ENCODE measurements around the gene LYZL1.

DNA sequence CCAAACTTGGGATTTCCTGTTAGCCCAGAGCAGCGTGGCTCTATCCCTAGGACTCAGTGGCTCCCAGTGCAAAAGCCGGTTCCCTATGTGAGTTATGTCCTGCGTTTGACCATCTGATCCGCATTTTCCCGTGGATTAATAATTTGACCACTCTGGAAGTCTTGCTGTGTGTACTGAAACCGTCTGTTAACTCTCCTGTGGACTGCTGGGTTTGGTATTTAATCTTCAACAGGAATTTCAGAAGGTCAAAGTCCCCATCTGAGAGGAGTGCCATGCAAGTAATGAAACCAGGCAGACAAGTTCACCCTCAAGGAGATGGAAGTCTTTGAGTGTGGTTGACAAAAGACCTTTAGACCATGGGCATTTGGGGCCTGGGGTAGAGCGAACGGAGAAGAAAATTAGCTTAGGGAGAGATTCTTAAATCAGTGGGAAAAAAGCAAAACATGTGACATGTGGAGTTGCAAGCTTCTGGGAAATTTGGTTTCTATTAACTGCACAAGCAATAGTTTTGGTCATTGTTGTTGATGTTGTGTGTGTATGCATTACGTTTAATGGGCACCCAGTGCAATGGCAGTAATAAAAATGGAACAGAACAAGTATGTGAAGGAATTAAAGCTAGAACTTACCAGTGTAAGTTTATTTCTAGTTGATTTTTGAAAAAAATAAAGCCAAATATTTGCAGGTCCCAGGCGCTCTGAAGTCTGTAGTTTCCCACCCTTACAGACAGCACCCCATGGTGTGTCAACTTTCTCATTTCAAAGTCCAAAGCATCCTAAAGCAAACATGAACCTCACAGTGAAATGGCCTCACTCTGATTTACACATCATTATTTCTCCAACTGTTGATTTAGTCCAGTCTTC, 38.2 kb downstream of the LYZL1 start:
- TF ChIP-seq, protein P1, sequence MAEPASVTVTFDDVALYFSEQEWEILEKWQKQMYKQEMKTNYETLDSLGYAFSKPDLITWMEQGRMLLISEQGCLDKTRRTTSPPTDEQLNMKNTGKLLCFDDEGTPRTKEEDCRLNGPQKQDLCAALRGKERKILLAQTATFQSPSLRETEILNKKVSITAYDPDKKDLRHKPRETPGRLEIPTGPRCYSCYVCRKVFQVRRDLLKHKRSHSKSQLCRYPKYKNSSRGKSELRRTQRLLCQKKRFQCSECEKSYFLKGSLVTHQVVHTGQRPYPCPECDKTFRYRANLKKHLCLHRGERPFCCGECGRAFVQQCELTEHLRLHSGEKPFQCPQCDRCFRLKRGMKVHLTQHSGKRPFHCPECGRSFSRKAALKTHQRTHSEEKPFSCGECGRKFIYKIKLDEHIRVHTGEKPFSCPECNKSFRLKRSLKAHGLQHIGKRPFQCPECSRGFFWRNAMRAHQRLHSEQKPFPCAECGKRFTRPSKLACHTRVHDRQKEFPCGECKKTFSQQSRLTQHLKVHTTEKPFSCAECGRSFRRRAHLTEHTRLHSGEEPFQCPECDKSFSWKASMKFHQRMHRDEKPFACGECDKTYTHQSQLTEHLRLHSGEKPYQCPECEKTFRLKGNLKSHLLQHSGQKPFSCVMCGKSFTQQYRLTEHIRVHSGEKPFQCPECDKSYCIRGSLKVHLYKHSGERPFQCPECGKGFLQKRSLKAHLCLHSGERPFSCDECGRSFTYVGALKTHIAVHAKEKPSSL (CRISPR knock-in tag; conservative IDR thresholded peaks at IDR 0.05): no peak
- TF ChIP-seq, protein P2, sequence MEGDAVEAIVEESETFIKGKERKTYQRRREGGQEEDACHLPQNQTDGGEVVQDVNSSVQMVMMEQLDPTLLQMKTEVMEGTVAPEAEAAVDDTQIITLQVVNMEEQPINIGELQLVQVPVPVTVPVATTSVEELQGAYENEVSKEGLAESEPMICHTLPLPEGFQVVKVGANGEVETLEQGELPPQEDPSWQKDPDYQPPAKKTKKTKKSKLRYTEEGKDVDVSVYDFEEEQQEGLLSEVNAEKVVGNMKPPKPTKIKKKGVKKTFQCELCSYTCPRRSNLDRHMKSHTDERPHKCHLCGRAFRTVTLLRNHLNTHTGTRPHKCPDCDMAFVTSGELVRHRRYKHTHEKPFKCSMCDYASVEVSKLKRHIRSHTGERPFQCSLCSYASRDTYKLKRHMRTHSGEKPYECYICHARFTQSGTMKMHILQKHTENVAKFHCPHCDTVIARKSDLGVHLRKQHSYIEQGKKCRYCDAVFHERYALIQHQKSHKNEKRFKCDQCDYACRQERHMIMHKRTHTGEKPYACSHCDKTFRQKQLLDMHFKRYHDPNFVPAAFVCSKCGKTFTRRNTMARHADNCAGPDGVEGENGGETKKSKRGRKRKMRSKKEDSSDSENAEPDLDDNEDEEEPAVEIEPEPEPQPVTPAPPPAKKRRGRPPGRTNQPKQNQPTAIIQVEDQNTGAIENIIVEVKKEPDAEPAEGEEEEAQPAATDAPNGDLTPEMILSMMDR (IDR thresholded peaks at IDR 0.05): no peak
- no peak for TF ChIP-seq RELA (CRISPR knock-in tag; IDR thresholded peaks at IDR 0.05; ENCODE audit: borderline replicate concordance)
- TF ChIP-seq MYBL2 (CRISPR knock-in tag; IDR thresholded peaks at IDR 0.05): no peak
- TF ChIP-seq, protein P3, sequence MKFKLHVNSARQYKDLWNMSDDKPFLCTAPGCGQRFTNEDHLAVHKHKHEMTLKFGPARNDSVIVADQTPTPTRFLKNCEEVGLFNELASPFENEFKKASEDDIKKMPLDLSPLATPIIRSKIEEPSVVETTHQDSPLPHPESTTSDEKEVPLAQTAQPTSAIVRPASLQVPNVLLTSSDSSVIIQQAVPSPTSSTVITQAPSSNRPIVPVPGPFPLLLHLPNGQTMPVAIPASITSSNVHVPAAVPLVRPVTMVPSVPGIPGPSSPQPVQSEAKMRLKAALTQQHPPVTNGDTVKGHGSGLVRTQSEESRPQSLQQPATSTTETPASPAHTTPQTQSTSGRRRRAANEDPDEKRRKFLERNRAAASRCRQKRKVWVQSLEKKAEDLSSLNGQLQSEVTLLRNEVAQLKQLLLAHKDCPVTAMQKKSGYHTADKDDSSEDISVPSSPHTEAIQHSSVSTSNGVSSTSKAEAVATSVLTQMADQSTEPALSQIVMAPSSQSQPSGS (CRISPR knock-in tag; IDR thresholded peaks at IDR 0.05; ENCODE audit: borderline replicate concordance, low read depth): no peak
- TF ChIP-seq TEAD4 (CRISPR knock-in tag; IDR thresholded peaks at IDR 0.05): no peak
- no peak for TF ChIP-seq ZBTB21 (CRISPR knock-in tag; IDR thresholded peaks at IDR 0.05; ENCODE audit: borderline replicate concordance)
- no peak for TF ChIP-seq CBFB (CRISPR knock-in tag; IDR thresholded peaks at IDR 0.05; ENCODE audit: low read depth)
- TF ChIP-seq SP1 (CRISPR knock-in tag; conservative IDR thresholded peaks at IDR 0.05): no peak
- no peak for TF ChIP-seq JAZF1 (CRISPR knock-in tag; IDR thresholded peaks at IDR 0.05)
